ENCODE data around the gene CIRBP. TPM values are rescaled to one million over a fixed set of nuclear protein-coding genes. Genes with fewer than 3 reads are reported as not detected.

The CIRBP gene
- total and polyA plus RNA-seq, 2 of the 13 experiments (the other 11 are each of a cell fraction or from before 2014, with no cell fraction given), result 133 to 140 TPM

DNA sequence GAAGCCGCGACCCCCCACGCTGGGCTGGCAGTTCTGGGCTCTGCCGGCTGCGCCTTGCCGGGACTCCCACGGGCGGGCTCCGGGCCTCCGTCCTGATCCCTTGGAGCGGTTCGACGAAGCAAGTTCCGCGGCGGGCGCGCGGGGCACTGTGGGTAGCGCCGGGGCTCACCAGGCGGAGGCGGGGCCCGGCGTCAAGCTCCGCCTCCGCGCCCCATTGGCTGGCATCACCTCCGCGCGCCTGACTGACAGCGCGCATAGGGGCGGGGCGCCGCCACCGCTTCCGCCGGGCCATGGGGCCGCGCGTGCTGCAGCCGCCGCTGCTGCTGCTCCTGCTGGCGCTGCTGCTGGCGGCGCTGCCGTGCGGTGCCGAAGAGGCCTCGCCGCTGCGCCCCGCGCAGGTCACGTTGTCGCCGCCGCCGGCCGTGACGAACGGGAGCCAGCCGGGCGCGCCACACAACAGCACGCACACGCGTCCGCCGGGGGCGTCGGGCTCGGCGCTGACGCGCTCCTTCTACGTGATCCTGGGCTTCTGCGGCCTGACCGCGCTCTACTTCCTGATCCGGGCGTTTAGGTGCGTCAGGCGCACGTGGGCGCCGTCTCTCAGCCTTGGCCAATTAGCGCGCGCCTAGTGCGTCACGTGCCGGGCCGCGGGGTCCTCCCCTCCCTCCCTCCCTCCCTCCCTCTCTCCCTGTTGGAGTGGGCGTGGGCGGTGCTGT is 6.3 kb downstream of the CIRBP start, which contains the start of gene FAM174C (continued):
- peak; percentile 89; the same call in 1 of the 2 replicates for TF ChIP-seq CREBL2 (CRISPR knock-in tag; IDR thresholded peaks at IDR 0.05; ENCODE audit: borderline replicate concordance)
- no peak for TF ChIP-seq SOX13 (IDR thresholded peaks at IDR 0.05)
- TF ChIP-seq SOX13 (CRISPR knock-in tag; conservative IDR thresholded peaks at IDR 0.05 in 1 of 2, IDR thresholded peaks at IDR 0.05 in 1 of 2), result 0 out of 4 replicates have a peak, but pooled peaks of 1 of the 2 experiments have one; percentile 70
- no peak for TF ChIP-seq ETV6 (CRISPR knock-in tag; conservative IDR thresholded peaks at IDR 0.05)
- peak; percentile 91 for TF ChIP-seq ZNF746 (CRISPR knock-in tag; IDR thresholded peaks at IDR 0.05)
- TF ChIP-seq, protein P1, sequence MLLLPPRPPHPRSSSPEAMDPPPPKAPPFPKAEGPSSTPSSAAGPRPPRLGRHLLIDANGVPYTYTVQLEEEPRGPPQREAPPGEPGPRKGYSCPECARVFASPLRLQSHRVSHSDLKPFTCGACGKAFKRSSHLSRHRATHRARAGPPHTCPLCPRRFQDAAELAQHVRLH (CRISPR knock-in tag; IDR thresholded peaks at IDR 0.05; ENCODE audit: borderline replicate concordance, low read depth), result no peak
- no peak for TF ChIP-seq ZMYM4 (CRISPR knock-in tag; IDR thresholded peaks at IDR 0.05)
- TF ChIP-seq AGO1 (IDR thresholded peaks at IDR 0.05; ENCODE audit: low read depth, low read length, poor library complexity, severe bottlenecking), result peak; percentile 99
- TF ChIP-seq UBTF (CRISPR knock-in tag; IDR thresholded peaks at IDR 0.05), result no peak; the same call in 1 of the 2 replicates
- TF ChIP-seq POLR2AphosphoS5 (IDR thresholded peaks at IDR 0.05; ENCODE audit: low read depth, low read length), result peak; percentile 45
- no peak for TF ChIP-seq ZNF570 (CRISPR knock-in tag; IDR thresholded peaks at IDR 0.05; ENCODE audit: borderline replicate concordance)
- no peak; the same call in 1 of the 2 replicates for TF ChIP-seq NRL (CRISPR knock-in tag; IDR thresholded peaks at IDR 0.05; ENCODE audit: borderline replicate concordance)
- no peak for TF ChIP-seq ZNF615 (CRISPR knock-in tag; IDR thresholded peaks at IDR 0.05; ENCODE audit: borderline replicate concordance)
- peak; percentile 9; the same call in 1 of the 2 replicates for TF ChIP-seq ZNF749 (CRISPR knock-in tag; IDR thresholded peaks at IDR 0.05; ENCODE audit: borderline replicate concordance)
- peak; percentile 23; the same call in 1 of the 2 replicates for TF ChIP-seq MXD4 (CRISPR knock-in tag; IDR thresholded peaks at IDR 0.05)
- TF ChIP-seq ZNF660 (CRISPR knock-in tag; IDR thresholded peaks at IDR 0.05; ENCODE audit: borderline replicate concordance, low read depth), result no peak
- TF ChIP-seq, protein P2, sequence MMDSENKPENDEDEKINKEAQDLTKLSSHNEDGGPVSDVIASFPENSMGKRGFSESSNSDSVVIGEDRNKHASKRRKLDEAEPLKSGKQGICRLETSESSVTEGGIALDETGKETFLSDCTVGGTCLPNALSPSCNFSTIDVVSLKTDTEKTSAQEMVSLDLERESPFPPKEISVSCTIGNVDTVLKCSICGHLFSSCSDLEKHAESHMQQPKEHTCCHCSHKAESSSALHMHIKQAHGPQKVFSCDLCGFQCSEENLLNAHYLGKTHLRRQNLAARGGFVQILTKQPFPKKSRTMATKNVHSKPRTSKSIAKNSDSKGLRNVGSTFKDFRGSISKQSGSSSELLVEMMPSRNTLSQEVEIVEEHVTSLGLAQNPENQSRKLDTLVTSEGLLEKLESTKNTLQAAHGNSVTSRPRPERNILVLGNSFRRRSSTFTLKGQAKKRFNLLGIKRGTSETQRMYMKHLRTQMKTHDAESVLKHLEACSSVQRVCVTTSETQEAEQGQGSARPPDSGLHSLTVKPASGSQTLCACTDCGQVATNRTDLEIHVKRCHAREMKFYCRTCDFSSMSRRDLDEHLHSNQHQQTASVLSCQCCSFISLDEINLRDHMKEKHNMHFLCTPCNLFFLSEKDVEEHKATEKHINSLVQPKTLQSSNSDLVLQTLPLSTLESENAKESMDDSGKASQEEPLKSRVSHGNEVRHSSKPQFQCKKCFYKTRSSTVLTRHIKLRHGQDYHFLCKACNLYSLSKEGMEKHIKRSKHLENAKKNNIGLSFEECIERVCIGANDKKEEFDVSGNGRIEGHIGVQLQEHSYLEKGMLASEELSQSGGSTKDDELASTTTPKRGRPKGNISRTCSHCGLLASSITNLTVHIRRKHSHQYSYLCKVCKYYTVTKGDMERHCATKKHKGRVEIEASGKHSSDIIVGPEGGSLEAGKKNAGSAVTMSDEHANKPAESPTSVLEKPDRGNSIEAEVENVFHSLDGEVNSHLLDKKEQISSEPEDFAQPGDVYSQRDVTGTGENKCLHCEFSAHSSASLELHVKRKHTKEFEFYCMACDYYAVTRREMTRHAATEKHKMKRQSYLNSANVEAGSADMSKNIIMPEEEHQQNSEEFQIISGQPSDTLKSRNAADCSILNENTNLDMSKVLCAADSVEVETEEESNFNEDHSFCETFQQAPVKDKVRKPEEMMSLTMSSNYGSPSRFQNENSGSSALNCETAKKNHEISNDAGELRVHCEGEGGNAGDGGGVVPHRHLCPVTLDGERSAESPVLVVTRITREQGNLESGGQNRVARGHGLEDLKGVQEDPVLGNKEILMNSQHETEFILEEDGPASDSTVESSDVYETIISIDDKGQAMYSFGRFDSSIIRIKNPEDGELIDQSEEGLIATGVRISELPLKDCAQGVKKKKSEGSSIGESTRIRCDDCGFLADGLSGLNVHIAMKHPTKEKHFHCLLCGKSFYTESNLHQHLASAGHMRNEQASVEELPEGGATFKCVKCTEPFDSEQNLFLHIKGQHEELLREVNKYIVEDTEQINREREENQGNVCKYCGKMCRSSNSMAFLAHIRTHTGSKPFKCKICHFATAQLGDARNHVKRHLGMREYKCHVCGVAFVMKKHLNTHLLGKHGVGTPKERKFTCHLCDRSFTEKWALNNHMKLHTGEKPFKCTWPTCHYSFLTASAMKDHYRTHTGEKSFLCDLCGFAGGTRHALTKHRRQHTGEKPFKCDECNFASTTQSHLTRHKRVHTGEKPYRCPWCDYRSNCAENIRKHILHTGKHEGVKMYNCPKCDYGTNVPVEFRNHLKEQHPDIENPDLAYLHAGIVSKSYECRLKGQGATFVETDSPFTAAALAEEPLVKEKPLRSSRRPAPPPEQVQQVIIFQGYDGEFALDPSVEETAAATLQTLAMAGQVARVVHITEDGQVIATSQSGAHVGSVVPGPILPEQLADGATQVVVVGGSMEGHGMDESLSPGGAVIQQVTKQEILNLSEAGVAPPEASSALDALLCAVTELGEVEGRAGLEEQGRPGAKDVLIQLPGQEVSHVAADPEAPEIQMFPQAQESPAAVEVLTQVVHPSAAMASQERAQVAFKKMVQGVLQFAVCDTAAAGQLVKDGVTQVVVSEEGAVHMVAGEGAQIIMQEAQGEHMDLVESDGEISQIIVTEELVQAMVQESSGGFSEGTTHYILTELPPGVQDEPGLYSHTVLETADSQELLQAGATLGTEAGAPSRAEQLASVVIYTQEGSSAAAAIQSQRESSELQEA (CRISPR knock-in tag; IDR thresholded peaks at IDR 0.05; ENCODE audit: not compliant biosample characterization), result no peak
- peak; percentile 52; the same call in 1 of the 2 replicates for TF ChIP-seq SUZ12 (IDR thresholded peaks at IDR 0.05; ENCODE audit: low read depth, low read length)

All from HepG2 (cell line).